ENCODE measurements around the gene NSF.
"Not testable (repeated sequence)": the region's sequence is repeated elsewhere in the genome, so short reads cannot be mapped to it uniquely, and the experiment has no call there.

- TF ChIP-seq CTCF (IDR thresholded peaks at IDR 0.05; ENCODE audit: low read depth, low read length, poor library complexity, severe bottlenecking); EZH2phosphoT487 (IDR thresholded peaks at IDR 0.05; ENCODE audit: borderline replicate concordance, low read length): not testable (repeated sequence)
Measured at GRCh38 chr17:46600767-46601166, 10.3 kb downstream of the NSF start.
